NB4 (cell line): ENCODE results near the gene THSD4.

Experiments
- DNase-seq: peaks from one replicate; pipeline ENCODE4 v3.0.0; 2010; ENCODE audit warnings: low read depth
- H3K4me3 ChIP-seq: one replicate; pipeline ENCODE4 v1.5.1; 2011; ENCODE audit warnings: mild to moderate bottlenecking, low read depth, low read length, moderate library complexity
- MYC ChIP-seq: IDR thresholded peaks from 2 replicates; pipeline ENCODE4 v1.6.1; 2011; ENCODE audit warnings: low read depth, low read length
- POLR2A ChIP-seq: IDR thresholded peaks from 2 replicates; pipeline ENCODE4 v1.6.1; 2011; ENCODE audit warnings: mild to moderate bottlenecking; ENCODE audit not compliant: insufficient read length; ENCODE audit errors: extremely low read depth
- TF ChIP-seq, protein P1 (sequence below): IDR thresholded peaks from one replicate; pipeline ENCODE4 v1.5.1; 2012; ENCODE audit warnings: low read depth, low read length
- TF ChIP-seq, protein P2 (sequence below): IDR thresholded peaks from 2 replicates; pipeline ENCODE4 v1.6.1; 2011; ENCODE audit warnings: low read depth, low read length

THSD4 gene

DNA sequence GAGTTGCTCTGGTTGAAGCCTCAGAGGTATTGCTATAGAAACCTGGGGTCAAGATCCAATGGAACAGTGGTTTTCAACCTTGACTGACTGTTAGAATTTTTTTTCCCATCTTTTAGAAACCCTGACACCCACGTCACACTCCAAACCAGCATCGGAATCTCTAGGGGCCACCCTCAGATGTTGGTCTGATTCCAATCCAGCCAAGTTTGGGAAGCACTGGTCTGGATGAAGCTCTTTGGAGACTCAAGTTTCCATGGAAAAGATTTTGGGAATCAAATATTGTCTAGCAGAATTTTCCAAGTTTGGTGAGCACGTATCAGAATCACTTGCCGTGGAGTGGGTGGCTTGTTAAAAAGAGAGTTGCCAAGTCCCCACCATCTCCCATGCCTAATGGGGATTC, 103.8 kb downstream of the THSD4 start:
- no peak for DNase-seq
- H3K4me3 ChIP-seq = no peak overlapping the region
- TF ChIP-seq, protein P1, sequence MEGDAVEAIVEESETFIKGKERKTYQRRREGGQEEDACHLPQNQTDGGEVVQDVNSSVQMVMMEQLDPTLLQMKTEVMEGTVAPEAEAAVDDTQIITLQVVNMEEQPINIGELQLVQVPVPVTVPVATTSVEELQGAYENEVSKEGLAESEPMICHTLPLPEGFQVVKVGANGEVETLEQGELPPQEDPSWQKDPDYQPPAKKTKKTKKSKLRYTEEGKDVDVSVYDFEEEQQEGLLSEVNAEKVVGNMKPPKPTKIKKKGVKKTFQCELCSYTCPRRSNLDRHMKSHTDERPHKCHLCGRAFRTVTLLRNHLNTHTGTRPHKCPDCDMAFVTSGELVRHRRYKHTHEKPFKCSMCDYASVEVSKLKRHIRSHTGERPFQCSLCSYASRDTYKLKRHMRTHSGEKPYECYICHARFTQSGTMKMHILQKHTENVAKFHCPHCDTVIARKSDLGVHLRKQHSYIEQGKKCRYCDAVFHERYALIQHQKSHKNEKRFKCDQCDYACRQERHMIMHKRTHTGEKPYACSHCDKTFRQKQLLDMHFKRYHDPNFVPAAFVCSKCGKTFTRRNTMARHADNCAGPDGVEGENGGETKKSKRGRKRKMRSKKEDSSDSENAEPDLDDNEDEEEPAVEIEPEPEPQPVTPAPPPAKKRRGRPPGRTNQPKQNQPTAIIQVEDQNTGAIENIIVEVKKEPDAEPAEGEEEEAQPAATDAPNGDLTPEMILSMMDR = no peak
- no peak for TF ChIP-seq MYC
- no peak for TF ChIP-seq POLR2A
- TF ChIP-seq, protein P2, sequence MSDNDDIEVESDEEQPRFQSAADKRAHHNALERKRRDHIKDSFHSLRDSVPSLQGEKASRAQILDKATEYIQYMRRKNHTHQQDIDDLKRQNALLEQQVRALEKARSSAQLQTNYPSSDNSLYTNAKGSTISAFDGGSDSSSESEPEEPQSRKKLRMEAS = no peak

DNA sequence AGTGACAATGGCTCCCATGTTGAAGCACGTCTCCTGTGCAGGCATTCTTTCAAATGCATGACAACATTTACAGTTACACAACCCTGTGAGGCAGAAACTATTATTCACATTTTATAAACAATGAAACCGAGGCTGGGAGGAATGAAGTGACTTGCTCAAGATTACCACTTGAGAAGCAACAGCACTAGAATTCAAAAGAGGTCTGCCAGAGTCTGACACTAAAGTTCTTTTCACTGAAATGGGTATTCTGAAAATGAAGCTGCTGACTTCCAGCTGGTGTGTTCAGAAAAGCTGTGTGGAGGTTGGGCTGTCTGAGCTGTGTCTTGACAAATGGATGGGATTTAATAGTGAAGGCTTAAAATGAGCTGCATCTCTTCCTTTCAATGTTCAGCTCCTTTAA, 104.4 kb downstream of the THSD4 start:
- TF ChIP-seq, protein P2 = no peak
- TF ChIP-seq MYC = no peak
- TF ChIP-seq, protein P1 = no peak
- no peak for TF ChIP-seq POLR2A
- H3K4me3 ChIP-seq = no peak overlapping the region
- DNase-seq = no peak

DNA sequence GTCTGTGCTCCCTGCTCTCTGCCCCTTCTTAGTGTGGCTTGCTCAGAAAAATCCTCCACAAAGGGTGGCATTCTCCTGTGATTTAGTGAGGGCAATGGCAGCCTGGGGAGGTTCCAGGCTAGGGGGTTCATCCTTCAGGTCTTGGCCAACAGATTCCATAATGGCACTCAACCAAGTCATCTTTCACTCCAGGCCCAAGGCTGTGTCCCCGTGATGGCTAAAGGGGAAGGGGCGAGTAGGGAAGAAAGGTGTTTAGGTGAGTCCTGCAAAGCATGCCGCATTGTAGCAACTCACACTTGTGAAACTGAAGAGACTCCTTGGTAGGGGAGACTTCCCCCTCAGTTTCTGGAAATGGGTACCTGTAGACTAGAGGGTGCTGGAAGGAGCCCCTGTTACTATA, 105.6 kb downstream of the THSD4 start:
- DNase-seq = no peak
- TF ChIP-seq MYC = no peak
- no peak for TF ChIP-seq POLR2A
- TF ChIP-seq, protein P1 = no peak
- TF ChIP-seq, protein P2 = no peak
- H3K4me3 ChIP-seq = no peak overlapping the region

DNA sequence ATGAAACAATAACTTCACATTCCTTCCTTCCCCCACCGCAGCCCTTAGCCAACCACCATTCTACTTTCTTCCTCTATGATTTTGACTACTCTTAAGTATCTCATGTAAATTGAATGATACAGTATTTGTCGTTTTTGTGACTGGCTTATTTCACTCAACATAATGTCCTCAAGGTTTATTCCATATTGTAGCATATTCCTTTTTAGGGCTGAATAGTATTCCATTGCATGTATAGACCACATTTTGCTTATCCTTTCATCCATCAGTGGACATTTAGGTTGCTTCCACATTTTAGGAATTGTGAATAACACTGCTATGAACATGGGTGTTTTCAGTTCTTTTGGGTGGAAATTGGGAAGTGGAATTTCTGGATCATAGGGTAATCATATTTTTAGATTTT, 106.1 kb downstream of the THSD4 start:
- TF ChIP-seq, protein P2 = no peak
- TF ChIP-seq POLR2A = no peak
- TF ChIP-seq, protein P1 = no peak
- TF ChIP-seq MYC = no peak
- no peak overlapping the region for H3K4me3 ChIP-seq
- DNase-seq = no peak

DNA sequence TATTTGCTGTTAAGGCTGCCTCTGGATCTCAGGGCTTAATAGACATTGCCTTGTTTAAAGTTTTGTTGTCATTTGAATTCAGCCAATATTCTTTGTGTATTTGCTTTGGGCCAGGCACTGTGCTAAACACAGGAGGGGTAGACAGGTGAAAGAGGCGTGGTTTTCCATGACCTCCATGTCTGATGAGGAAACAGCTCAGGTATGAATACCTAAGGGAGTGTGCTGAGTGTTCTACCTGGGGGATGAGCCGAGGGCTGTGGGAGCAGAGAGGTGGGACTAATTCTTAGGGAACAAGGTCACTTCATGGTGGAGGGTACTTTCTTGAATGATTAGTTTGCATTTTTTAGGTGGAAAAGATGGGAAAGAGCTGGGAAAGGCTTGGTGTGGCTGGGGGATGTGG, 108.2 kb downstream of the THSD4 start:
- TF ChIP-seq, protein P2 = no peak
- TF ChIP-seq POLR2A = no peak
- TF ChIP-seq, protein P1 = no peak
- TF ChIP-seq MYC = no peak
- no peak for DNase-seq
- no peak overlapping the region for H3K4me3 ChIP-seq

DNA sequence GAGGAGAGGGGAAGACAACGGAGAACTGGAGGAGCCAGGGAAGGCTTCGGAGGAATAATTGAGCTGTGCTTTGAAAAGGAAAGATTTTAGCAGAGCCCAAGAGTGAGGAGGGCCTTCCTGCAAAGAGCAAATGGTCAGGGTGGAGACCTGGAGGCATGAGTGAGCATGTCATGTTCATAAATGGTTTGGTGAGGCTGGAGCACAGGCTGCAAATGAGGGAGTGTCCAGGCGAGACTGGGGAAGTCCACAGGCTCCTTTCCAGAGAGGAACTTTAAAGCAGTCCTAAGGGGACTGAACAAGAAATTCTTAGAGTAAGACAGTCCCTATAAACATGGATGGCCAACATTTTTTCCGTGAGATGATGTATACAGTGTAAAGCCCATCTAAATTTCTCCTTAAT, 108.8 kb downstream of the THSD4 start:
- H3K4me3 ChIP-seq = no peak overlapping the region
- TF ChIP-seq, protein P2 = no peak
- TF ChIP-seq POLR2A (no peak), MYC (no peak)
- TF ChIP-seq, protein P1 = no peak
- DNase-seq = no peak
